Measurements from ENCODE around the gene AP1B1.
"Not testable (repeated sequence)": the region's sequence is repeated elsewhere in the genome, so short reads cannot be mapped to it uniquely, and the experiment has no call there.

AP1B1 gene

GRCh38 chr22:29385748-29386147, 2.6 kb downstream of the AP1B1 start:
- ATAC-seq = no peak

GRCh38 chr22:29385151-29385704, 3.1 kb downstream of the AP1B1 start:
- ATAC-seq = no peak

GRCh38 chr22:29383740-29384139, 4.6 kb downstream of the AP1B1 start:
- no peak for ATAC-seq

- no peak for ATAC-seq
Measured at GRCh38 chr22:29382580-29383302, 5.6 kb downstream of the AP1B1 start.

GRCh38 chr22:29380856-29381255, 7.5 kb downstream of the AP1B1 start:
- ATAC-seq = no peak

GRCh38 chr22:29380032-29380781, 8.2 kb downstream of the AP1B1 start:
- no peak for ATAC-seq

GRCh38 chr22:29379258-29379657, 9.1 kb downstream of the AP1B1 start:
- ATAC-seq = no peak

- ATAC-seq = no peak
Measured at GRCh38 chr22:29377979-29378378, 10.4 kb downstream of the AP1B1 start.

GRCh38 chr22:29376705-29377104, 11.7 kb downstream of the AP1B1 start:
- not testable (repeated sequence) for ATAC-seq

- ATAC-seq = no peak
Measured at GRCh38 chr22:29375398-29376076, 12.8 kb downstream of the AP1B1 start.

- not testable (repeated sequence) for ATAC-seq
Measured at GRCh38 chr22:29374806-29375205, 13.6 kb downstream of the AP1B1 start.

- ATAC-seq = no peak
Measured at GRCh38 chr22:29374401-29374800, 14.0 kb downstream of the AP1B1 start.

- ATAC-seq = no peak
Measured at GRCh38 chr22:29370537-29370936, 17.8 kb downstream of the AP1B1 start.

- no peak for ATAC-seq
Measured at GRCh38 chr22:29369460-29369859, 18.9 kb downstream of the AP1B1 start.

- no peak for ATAC-seq
Measured at GRCh38 chr22:29359469-29359868, 28.9 kb downstream of the AP1B1 start.

GRCh38 chr22:29357193-29357890, 31.0 kb downstream of the AP1B1 start:
- ATAC-seq = not testable (repeated sequence)

- ATAC-seq = no peak
Measured at GRCh38 chr22:29353860-29354259, 34.5 kb downstream of the AP1B1 start.

- ATAC-seq = no peak
Measured at GRCh38 chr22:29353286-29353685, 35.1 kb downstream of the AP1B1 start.

GRCh38 chr22:29352778-29353177, 35.6 kb downstream of the AP1B1 start:
- no peak for ATAC-seq

- no peak for ATAC-seq
Measured at GRCh38 chr22:29351891-29352290, 36.5 kb downstream of the AP1B1 start.

GRCh38 chr22:29351042-29351441, 37.3 kb downstream of the AP1B1 start:
- ATAC-seq = no peak

GRCh38 chr22:29348956-29349355, 39.4 kb downstream of the AP1B1 start:
- ATAC-seq = no peak

- no peak for ATAC-seq
Measured at GRCh38 chr22:29348041-29348440, 40.3 kb downstream of the AP1B1 start.

Measured in activated CD4-positive, CD25-positive, alpha-beta regulatory T cell treated with anti-CD3 and anti-CD28 coated beads, Interleukin-2, amount 50 U/mL, for 24 hours (primary cell).